HG03280 (cell line): ENCODE data around the gene ELMO1.

Experiments
- ATAC-seq: cut with Tn5 transposase; IDR thresholded peaks from one replicate; pipeline ENCODE4 v1.9.1; 2021; ENCODE audit warnings: mild to moderate bottlenecking, moderate library complexity; ENCODE audit not compliant: unreplicated experiment

ELMO1 gene

DNA sequence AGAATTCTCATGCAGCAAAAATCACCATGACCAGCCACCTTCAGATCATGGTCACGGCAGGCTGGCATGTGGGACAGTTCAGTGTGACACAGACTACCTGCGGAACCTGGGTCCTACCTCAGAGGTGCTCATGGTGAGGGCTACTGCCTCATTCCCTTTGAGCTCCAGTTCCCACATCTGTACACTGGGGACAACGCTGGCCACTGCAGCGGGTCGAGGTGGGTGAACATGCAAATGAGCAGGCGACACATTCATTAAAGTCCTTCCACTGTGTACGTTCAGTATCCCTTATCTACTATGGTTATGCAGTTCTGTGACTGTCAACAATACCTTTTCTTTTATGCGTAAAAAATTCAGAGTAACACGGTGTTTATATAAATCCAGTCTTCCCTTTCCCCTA is 505.7 kb downstream of the ELMO1 start:
- no peak for ATAC-seq

DNA sequence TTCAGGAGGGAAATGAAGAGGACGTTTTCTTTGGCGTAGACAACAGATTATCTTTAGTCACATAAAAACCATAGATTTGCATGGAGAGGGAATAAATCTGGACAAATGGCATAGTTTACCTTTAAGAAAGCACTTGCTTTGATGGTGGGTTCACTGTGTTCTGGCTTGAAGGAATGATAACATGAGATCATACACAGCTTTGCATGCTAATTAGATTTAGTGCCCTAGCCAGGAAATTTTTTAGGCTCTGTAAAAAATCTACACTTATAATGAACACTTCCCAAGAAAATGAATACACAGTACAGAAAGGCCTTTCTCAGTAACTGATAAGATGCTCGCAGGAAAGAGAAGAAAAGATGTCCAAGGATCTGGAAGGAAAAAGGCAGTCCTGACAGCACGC is 506.1 kb downstream of the ELMO1 start:
- ATAC-seq = no peak

DNA sequence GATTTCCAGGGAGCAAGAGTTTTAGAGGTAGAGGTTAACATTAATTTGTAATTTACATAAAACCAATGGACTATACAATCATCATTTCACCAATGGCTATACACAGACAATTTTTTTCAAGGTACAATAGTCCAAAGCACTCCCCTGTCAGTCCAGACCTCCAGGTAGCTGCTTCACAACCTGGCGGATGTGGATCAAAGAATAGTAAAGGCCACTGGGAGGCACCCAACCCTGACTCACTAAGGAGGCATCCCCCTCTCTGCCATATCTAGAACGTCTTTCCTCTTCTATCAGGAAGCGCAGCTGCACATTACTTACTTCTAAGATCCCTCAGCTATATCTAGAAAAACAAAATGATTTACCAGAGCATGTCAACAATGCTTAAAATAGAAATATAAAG is 506.6 kb downstream of the ELMO1 start:
- ATAC-seq = no peak

DNA sequence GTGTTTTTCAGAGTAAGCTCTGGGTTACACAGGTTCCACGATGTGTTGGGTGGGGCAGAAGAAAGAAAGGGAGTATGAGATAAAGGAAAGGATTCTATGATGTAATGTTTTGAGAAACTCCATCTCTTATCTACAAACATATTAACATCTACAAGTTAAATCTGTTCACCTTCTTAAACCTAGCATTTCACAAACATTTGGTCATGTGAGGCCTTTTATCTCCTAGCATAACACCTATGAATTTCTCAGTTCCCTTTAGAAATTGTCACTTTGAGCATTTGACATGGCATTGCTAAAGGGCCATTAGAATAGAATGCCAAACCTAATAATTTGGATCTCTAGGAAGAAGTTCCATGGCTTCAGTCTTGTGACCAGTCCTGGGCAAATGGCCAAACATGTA is 507.3 kb downstream of the ELMO1 start:
- ATAC-seq = no peak

DNA sequence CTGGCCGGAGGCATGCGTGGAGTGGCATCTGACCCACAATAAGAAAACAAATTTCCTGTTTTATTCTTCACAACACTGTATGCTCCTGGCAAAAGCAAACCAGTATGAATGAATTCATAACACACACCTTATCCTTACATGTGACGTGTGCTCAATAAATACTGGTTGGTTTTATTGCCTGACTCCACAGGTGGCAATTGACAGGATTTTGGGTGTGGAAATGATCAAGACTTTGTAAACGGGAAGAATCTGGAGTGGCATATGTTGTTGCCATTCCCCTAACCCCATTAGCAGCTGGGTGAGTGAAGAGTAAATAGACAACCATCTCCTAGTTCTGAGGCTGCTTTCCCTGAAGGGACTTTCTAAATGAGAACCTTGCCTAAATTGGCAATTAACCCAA is 508.8 kb downstream of the ELMO1 start:
- no peak for ATAC-seq

DNA sequence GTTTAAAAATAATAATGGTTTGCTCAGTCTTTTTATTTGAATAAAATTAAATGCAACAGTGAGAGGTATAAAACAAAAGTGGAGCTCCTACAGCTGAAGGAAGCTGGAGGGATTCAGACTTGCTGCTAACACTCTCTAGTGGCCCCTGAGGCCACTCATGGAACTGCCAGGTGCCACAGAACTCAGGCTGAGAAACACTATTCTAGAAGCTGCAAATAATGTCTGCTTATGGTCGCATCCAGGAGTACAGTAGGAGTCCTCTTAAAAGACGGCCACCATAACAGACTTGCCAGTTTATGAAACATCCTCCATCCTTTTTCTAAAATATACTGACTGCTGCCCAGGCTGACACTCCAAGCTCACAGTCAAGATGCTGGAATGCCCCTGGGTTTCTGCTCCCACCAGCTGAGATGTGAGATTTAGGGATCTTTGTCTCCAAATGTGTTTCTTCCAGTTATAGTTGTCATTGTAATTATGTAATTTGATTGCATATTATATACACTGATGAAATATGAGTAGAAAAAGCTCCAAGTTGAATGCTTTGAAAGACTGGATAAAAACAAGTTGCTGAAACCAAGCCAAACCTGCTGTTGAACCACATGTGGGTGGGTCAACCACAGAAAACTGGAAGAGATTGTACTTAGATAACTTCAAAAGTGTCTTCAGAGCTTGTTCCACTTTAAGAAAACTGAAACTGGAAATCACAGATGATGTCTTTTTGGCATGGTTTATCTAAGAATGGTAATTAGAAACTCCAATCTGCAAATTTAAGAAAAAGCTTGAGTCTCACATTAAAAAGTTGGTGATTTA is 510.7 kb downstream of the ELMO1 start:
- no peak for ATAC-seq

DNA sequence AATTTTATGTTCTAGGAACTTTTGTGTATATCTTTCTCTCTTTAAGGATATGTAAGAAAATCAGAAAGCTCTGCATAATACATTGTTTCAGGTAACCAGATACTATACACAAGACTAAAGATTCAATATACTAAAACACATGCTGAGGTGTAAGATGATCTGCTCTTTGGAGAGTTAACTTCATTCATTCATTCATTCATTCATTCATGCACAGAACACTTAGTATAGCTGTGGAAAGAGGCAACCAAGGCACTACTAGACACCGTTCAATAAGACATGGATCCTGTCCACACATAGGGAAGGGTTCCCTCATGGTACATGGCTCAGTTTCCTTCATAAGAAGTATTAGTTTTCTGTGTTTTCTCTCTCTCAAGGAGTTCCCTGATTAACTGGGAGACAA is 516.8 kb downstream of the ELMO1 start:
- no peak for ATAC-seq

DNA sequence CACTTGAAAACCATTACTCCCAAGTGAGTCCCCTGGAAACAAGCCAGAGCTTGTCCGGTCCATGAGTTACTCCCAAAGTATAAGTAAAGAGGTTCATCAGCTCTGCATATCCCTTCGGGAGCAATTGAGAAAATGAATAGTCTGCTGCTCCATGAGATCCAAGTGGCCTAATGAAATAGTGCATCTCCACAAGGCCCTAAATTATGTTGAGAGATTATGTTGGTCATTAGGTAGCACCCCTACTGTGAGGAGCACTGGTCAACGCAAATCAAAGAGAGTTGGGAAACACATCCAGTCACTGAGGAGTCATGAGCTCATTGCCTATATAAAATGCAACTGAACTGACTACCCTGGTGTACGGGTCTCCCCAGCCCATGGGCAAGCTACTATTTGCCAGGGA is 518.9 kb downstream of the ELMO1 start:
- no peak for ATAC-seq

DNA sequence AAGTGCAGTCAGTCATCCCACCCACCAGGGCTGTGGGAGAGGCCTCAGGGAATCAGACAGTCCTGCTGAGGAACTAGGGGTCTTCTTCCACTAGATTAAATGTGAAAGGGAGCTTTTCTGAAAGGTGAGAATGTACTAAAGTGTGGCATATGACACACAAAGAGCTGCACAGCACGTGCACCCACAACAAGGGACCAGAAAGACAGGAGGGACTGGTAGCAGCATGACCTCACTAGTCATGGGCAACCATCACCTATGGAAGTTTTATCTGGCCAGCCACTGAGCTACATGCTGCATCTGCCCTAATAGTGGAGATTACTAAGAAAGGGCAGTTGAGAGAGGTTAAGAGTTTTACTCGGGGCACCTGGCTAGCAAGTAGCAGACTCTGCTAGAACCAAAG is 519.9 kb downstream of the ELMO1 start:
- ATAC-seq = no peak

DNA sequence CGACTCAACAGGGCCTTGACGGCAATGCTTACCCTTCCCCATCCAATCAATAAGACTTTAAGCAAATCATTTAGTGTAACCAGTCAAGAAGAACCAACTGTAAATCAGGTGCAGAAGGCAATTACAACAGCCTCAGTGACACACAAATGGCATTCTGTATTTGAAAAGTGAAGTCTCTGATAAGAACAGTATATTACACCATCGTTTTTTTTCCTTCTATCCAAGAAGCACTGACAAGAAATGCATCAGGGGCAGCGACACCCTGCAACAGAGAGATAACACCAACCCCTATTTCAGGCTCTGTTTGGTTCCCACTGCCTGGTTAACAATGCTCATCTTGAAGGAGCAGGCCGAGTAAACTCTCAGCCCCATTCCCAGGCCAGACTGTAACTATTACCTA is 520.4 kb downstream of the ELMO1 start:
- ATAC-seq = no peak

DNA sequence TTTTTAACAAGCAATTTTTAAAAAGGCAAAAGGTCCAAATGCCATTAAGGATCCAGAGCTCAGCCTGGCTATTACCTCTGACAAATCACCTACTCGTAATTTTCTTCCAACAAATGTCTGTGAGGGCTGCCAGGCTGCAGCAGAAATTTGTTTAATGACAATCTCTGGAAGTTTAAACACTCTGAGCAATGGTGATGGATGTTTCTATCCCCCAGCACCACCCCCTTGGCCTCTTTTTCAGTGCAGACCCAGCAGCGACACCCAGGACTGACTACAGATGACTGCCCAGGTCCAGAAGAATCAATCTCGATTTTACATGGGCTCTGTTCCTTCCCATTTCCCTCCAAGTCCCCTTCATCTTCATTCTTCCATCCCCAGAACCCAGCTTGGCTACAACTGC is 523.0 kb downstream of the ELMO1 start:
- ATAC-seq = no peak

DNA sequence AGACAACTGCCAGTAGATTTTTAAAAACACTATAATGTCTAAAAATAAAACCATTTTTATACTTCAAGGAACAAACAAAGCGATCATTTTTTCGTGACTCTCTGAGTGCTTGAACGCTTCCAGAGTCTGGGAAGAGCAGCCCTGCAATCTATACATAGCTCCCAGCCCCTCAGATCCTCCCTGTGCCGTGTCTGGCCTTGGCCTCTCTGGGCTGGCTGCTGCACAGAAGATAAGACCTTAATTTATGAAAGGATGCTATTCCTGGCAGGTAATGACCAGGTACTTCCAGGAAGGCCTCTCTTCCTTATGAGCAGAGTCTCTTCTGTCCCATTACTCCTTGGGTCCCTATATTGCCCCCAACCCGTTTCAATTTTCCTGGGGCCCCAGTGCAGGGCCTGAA is 523.5 kb downstream of the ELMO1 start:
- no peak for ATAC-seq

DNA sequence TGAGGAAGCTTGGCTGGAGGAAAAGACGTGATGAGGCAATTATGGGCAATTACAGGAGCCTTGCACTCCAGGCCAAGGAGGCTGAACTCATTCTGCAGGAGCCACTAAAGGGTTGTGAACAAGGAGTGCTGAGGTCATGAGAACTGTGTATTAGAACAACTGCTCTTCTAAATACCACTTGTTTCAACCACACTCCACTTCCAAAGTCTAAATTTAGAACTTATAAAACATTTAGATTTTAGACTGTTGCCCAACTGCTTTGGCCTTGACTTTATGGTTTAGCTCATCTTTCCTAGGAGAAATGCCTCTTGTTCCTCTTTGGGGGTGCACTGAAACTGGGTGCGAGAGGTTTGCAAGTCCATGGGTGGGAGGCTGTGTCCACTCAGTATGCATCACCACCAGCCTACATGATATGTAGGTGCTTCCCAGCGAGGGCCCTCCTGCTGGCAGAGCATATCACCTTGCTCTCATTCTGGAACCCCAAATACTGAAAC is 524.7 kb downstream of the ELMO1 start:
- no peak for ATAC-seq

DNA sequence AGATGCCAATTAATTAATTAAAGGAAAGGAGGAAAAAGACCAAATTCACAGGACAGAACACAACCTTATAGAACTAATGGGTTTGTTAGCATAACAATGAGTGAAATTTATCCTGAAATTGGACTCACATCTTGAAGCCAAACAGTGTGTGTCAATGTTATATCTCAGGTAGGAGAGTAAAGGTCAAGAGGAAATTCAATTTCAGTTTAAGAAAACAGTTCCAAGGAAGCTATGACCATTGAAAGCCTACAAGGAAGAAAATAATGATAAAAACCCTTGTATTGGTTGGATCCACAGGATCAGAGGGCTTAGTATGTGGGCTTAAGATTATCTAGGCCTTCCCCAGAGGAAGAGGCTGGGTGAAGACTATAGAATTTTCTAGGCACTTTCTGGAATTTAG is 525.5 kb downstream of the ELMO1 start:
- no peak for ATAC-seq

DNA sequence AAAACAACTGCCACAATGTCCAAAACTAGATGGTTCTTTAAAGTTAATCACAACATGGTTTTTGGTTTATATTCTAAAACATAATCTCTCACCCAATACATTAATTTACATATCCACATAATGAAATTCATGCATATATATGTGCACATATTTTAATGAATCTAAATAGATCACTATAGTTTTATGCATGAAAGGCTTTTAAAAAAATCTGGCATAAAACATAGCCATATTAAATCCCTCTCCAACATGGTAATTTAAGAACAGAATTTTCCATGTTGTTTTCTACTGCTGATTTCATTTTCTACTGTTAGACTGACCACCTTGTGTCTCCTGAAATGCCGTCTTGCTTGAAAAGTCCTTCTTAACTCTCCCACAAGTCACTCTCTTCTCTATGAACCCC is 528.2 kb downstream of the ELMO1 start:
- ATAC-seq = no peak

DNA sequence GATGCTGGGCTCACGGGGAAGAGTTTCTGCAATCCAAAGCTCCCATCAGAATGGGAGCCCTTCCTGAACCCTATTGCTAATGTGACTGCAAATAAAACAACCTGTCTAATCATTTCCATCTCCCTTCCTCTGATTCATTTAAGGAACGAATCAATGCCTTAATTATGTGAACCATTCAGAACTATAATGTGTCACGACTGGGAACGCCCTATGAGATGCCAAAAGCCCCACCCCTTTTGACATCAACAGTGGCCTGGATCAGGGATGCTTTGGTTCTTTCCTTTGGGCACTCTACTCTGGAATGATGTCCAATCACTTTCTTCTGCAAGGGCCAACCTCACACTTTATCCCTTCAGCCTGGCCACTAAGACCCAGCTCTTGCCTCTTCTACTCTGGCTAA is 528.9 kb downstream of the ELMO1 start:
- no peak for ATAC-seq

DNA sequence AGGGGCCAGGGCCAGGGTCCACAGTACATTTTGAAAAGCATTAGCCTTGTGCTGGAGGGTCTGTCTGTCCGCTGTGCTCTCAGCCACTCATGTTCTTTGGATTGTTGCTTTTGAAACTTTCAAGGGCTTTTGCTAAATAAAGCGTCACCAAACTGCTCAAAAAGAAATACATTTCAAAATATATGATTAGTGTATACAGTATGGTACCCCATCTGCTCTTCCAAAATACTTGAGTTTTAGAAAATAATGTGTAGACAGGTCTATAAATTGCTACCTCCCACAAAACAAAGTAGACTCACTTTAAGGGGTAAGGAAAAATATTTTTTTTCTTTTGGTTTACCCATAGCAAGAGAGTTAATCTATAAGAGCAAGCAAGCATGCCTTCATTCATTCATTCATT is 530.1 kb downstream of the ELMO1 start:
- ATAC-seq = no peak

DNA sequence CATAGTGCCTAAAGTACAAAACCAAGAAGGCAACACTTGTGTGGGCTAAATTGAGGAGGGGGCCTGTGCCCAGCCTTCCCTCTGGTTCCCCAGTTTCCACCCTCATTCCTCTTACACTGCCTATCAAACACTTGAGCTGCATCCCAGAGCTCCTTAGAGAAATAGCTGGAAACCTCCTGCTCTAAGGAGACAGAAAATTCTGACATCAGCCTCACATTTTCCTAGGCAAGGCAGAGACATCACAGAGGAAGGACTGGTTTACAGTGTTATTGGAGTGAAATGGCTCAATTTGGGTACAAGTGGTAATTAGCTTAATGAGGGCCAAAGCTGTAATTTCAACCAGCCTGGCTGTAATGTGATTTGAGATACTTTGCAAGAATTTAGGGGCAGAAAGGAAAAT is 532.0 kb downstream of the ELMO1 start:
- no peak for ATAC-seq

DNA sequence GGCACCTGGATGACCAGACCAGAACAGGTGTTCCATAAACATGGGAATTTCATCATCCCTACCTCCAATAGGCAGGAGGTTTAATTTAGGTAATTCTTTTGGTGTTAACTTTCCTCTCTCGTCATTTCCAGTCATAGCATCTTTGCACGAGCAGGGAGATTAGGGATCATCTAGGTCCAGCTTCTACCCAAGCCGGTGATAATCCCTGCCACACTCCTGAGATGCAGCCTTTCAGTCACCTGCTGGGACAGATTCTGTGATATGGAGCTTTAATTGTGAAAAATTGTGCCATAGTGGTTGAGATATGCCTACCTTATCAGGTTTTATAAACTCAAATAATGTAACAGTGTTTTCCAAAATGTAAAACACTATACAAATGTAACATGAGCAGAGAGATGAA is 532.5 kb downstream of the ELMO1 start:
- ATAC-seq = no peak

DNA sequence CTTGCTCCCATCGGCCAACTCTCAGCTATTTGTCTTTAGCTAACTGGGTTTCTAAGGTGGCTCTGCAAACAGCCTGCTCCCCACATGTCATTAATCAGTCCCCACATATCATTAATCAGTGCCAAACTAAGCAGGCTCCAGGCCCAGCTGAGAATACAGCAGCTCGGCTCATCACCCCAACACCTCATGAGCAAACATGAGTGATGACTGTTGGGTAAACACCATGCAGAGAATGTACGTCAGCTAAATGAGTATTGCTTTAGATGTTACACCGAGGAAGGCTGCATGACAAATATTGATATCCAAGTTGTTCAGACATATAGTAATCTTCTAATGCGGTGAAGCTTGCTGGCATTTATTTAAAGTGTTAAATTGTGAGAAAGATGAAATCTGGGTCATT is 536.9 kb downstream of the ELMO1 start:
- no peak for ATAC-seq

DNA sequence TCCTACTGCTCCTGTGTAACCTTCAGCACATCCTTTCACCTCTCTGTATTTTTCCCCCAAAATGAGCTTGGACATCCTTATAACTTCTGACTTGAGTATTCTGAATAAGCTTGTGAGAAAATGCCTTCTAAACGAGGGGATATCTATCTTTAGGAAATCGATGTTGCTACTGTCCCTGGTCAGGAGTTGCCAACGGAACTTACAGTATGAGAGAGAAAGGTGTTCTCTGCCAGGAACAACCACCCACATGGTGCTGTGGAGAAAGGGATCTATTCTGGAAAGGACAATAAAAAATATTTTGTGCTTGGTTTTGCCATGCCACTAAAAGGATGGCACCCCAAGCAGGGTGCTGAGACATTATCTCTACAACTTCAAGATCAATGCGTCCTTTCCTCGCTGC is 537.8 kb downstream of the ELMO1 start:
- ATAC-seq = no peak

DNA sequence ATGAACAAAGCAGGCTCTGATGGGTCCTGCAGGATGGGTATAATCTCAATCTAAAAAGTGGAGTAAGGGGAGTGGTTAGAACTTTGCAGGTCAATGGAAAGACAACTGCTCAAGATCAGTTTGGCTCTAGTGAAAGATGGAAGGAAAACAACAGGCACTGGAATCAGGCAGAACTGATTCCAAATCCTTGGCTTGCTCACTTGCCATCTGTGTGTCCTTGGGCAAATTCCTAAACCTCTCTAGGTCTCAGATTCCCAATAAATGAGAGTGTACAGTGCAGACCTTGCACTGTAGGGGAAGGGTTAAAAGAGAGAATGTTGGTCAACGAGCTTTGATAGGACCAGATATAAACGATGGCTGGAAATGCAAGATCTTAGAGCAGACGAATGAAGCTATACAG is 538.3 kb downstream of the ELMO1 start:
- ATAC-seq = no peak

DNA sequence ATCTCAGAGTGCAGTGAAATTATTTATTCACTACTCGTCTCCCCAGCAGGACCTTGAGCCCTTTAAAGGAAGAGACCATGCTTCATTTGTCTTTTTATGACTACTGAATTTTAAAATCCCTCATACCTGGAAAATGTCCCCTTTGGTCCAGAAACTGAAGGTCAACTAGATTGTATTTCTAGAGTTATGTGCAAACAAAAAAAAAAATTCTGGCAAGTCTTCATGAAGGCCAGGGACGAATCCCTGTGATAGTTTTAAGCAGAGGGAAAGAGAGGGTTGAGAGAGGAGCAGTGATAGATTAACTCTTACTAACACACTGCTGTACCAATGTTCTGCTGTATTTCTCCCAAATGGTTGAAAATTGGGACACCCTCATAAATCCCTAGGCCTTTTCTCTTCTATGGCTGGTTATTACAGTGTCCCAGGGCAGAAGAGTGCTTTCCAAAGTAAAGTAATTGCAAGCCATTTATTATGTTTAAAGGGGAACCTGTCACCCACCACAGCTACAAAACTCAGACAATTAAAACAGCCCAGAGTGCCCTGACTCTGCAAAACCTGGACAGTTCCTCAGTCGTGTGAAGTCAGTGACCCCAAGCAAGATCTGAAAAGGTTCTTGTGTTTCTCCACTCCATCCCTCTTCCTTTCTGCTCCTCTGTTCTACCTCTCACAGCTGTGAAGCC is 541.6 kb downstream of the ELMO1 start:
- ATAC-seq = no peak
